ENCODE results near the gene ARPP19.
A peak's percentile ranks its signal among the peaks of the same experiment; 100 is the strongest.
"Not testable (repeated sequence)": the region's sequence is repeated elsewhere in the genome, so short reads cannot be mapped to it uniquely, and the experiment has no call there.

The ARPP19 gene

GRCh38 chr15:52546031-52546751 lies 22.6 kb downstream of the ARPP19 start:
- DNase-seq: no peak

DNA sequence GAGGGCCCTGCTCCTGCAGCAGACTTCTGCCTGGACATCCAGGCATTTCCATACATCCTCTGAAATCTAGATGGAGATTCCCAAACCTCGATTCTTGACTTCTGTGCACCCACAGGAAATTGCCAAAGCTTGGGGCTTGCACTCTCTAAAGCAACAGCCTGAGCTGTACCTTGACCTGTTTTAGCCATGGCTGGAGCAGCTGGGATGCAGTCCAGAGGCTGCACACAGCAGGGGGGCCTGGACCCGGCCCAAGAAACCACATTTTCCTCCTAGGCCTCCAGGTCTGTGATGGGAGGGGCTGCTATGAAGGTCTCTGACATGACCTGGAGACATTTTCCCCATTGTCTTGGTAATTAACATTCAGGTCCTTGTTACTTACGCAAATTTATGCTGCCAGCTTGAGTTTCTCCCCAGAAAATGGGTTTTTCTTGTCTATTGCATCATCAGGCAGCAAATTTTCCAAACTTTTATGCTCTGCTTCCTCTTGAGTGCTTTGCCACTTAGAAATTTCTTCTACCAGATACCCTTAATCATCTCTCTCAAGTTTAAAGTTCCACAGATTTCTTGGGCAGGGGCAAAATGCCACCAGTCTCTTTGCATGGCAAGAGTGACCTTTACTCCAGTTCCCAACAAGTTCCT lies 28.3 kb downstream of the ARPP19 start:
- DNase-seq: no peak

GRCh38 chr15:52537459-52537858 lies 31.4 kb downstream of the ARPP19 start:
- DNase-seq: no peak

GRCh38 chr15:52532427-52532826 lies 36.4 kb downstream of the ARPP19 start:
- no peak for DNase-seq

DNA sequence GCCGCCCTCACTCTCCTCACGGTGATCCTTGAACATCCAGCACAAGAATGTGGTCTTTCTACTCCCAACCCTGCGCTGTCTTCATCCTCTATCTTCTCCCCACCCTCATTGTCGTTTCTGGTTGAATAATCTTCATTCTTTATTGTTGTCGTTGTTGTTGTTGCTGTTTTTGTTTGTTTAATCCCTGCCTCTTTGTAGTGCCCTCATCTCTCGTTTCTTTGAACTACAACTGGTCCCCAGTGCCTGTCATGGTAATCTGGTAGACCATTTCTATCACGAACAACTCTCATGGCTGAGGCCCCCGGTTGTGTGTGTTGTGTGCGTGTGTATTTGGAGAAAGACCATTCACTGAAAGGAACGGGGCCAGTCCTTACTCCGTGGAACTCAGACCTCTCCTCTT lies 38.9 kb downstream of the ARPP19 start:
- no peak for DNase-seq

GRCh38 chr15:52529341-52529924 lies 39.4 kb downstream of the ARPP19 start:
- no peak for DNase-seq

DNA sequence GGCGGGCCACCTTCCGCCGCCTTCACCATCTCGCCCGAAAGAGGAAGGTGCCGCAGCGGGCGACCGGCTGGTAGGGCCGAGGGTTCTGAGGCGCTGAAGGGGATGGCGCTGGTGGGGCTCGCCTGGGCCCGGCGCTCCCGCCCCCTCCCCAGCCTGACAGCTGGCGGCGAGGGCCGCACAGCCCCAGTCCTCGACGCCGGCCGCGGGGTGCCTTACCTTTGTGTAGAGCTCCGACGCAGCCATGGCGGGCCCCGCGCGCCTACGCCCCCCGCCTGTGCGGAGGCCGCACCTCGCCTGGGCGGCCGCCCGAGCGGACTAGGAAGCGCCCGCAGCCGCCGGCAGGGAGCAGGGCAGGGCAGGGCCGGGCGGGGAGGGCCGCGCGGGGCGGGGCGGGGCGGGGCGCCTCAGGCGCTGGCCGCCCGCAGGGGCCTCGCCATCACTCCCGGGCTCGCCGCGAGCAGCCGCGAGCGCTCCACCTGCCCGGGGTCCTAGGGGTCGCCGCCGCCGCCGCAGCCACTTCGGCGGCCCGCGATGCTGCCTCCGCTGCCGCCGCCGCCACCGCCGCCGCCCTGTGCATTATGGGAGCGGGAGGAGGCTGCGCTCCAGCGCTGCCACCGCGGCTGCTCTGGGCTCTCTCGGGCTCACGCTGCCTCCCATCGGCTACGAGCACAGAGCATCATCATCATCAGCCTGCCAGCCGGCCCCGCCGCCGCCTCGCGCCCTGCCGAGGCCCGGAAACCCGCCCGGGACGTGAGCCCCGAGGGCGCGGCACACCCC lies 40.1 kb downstream of the ARPP19 start, which contains the start of gene MYO5A:
MYO5A (minus strand) TSS at position 317 of the 777 bp plus-strand sequence; CDS start at position 243, 74 bp downstream.
- DNase-seq: peak in 1 of 2 experiments; percentile 20

- no peak for DNase-seq
These were observed 40.8 kb downstream of the ARPP19 start for GRCh38 chr15:52527911-52528563.

DNA sequence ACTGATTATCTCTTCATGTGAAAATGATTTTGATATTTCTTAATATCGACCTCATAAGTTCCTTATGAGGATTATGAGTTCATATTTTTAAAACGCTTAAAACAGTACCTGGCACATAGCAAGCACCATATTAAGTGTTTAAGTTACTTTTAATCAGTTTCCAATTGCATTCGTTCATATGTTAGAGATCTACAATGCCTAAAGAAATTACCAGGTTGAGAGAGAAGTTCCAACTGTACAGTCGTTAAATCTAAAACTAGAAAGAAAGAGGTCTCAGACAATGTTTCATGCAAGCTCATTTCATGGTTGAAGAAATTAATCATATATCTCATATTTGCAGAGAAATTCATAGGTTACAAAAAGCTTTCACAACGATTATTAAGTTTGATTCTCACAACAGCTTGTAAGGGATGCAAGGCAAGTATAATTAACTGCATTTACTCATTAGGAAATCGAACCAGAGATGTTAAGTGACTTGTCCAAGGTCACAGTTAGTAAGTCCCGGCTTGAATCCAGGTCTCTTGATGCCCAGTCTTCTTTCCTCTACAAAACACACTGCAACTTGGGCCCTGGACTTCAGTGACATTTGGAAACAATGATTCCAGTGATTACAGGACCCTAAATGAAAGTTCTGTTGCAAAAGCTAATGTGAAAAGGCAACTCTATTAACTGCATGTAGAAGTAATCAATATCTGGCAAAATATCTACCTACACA lies 41.5 kb downstream of the ARPP19 start:
- DNase-seq: no peak

DNA sequence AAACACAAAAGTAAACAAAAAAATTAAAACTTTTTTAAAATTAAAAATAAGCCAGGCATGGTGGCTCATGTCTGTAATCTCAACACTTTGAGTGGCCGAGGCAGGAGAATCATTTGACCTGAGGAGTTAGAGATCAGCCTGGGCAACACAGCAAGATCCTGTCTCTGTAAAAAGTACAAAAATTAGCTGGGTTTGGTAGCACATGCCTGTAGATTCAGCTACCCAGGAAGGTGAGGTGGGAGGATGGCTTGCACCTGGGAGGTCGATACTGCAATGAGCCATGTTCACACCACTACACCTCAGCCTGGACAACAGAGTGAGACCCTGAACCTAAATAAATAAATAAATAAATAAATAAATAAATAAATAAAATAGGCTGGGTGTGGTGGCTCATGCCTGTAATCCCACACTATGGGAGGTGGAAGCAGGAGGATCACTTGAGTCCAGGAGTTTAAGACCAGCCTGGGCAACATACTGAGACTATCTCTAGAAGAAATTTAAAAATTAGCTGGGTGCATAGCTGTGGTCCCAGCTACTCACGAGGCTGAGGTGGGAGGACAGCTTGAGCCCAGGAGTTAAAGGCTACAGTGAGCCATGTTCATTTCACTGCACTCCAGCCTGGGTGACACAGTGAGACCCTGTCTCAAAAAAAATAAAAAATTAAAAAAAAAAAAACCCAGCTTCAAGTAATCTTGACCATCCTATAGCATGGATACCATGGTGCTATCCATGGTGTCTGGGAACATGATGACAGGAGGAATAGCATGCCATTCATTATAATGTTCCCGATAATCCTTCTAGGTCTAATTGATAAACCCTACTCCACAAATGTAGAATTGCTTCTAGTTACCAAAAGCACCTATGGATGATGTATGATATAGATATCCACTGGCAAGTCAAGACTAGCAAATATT lies 44.4 kb downstream of the ARPP19 start:
- no peak for DNase-seq

GRCh38 chr15:52523647-52524046 lies 45.2 kb downstream of the ARPP19 start:
- no peak for DNase-seq

- DNase-seq: no peak
These were observed 45.6 kb downstream of the ARPP19 start for GRCh38 chr15:52523192-52523591.

GRCh38 chr15:52521682-52522081 lies 47.1 kb downstream of the ARPP19 start:
- DNase-seq: no peak

- DNase-seq: no peak
These were observed 48.4 kb downstream of the ARPP19 start for GRCh38 chr15:52520421-52520820.

- no peak for DNase-seq
These were observed 50.1 kb downstream of the ARPP19 start for GRCh38 chr15:52518487-52519371.

DNA sequence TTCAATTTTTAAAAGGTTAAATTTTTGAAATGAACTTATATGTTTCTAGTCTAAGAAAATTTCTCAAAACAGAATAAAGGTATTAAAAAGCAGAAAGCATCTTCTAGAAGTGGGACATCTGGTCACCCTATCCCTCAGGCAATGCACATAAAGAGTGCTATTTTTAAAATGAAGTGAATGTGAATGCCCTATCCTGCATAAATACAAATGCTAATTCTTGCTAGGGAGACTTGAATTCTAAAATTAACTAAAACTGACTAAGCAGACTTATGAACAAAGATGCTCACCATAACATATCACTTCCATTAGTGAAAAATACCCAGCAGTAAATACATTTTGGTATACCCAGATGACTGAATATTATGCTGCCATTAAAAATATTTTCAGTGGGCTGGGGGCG lies 51.8 kb downstream of the ARPP19 start:
- DNase-seq: no peak

- DNase-seq: no peak
These were observed 53.5 kb downstream of the ARPP19 start for GRCh38 chr15:52515343-52515742.

DNA sequence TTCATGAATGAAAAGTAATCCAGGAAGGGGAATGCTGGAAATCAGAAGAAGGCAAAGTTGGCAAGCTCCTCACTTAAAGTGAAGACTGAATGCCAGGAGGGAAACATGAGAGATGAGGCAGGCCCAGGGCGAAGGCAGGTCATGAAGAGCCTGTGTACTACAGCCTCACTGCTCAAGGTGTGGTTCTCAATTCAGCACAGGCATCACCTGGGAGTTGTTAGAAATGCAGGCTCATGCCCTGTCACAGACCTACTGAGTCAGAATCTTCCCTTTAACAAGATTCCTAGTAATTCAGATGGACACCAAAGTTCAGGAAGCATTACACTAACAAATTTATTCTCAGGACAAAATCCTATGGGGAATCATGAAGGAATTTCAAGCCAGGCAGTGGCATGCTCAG lies 54.3 kb downstream of the ARPP19 start:
- DNase-seq: no peak

GRCh38 chr15:52512869-52513268 lies 56.0 kb downstream of the ARPP19 start:
- DNase-seq: not testable (repeated sequence)

DNA sequence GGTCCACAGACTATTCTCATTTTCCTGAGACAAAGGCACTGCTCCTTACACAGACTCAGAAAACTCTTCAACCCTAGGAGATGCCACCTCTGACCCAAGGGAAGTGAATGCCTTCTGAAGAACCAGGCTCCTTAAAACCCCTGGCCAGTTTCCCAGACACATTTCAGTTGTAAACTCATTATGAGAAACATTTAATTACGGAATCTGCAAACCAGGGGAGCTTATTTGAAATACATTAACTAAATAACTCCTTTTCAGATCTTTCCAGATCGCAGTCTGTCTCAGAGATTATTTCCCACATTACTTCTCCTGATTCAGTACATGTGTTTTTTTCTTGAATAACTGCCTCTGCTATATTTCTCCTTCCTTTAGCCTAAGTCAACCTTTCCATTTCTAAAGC lies 57.7 kb downstream of the ARPP19 start:
- DNase-seq: no peak
